HepG2 (cell line): Measurements from ENCODE around the gene RNLS. TPM values are rescaled to one million over a fixed set of nuclear protein-coding genes. Genes with fewer than 3 reads are reported as not detected.

Experiments used
- ATAC-seq: fragments of 200-7000 bp; cut with Tn5 transposase; 3 replicates; pipeline ENCODE4 v1.9.1; 2020; ENCODE audit warnings: mild to moderate bottlenecking, moderate library complexity
- BruUV-seq: library from RNA; stranded (reverse); fragments of 400-500 nt; replicated peaks from 2 replicates; lab custom pipeline; 2021; lab: Mats Ljungman, UMichigan
- CTCF ChIA-PET: fragments of 300-600 bp; formaldehyde crosslinking; extraction: SDS; loops from one replicate; lab custom pipeline; 2021; ENCODE audit warnings: low total read pairs, inconsistent platforms, low intra/inter-chr PET ratio; lab: Yijun Ruan, JAX
- POLR2A ChIA-PET: fragments of 350-600 bp; sonication (Branson Sonifier 250); formaldehyde crosslinking; loops from one replicate; lab custom pipeline; 2020; ENCODE audit warnings: antibody characterized with exemption, inconsistent platforms; lab: Yijun Ruan, JAX
- DNase-seq: peaks from one replicate; pipeline ENCODE4 v3.0.0-alpha.2; 2015; ENCODE audit warnings: low spot score
- FAIRE-seq: peaks from 3 replicates; lab custom pipeline; 2011; peaks lifted over from hg19 to GRCh38; lab: Jason Lieb, UNC
- H2AFZ ChIP-seq: one replicate; pipeline ENCODE4 v1.6.1; 2011; ENCODE audit warnings: low read length, inconsistent platforms
- H3K27ac ChIP-seq: fragments of 300-600 bp; 3 replicates; pipeline ENCODE4 v1.8.0; 2011; ENCODE audit warnings: mixed run types, mild to moderate bottlenecking, mixed read lengths, low read length, inconsistent platforms; ENCODE audit not compliant: insufficient read depth; ENCODE audit errors: extremely low read length
- H3K27me3 ChIP-seq, 2 experiments: fragments of 200-600 bp in 1 of 2; 2 replicates in 1 of 2; 3 replicates in 1 of 2; pipeline versions ENCODE4 v1.6.0 to v1.8.0; 2011; ENCODE audit warnings: low read length in 2 of 2, mild to moderate bottlenecking in 2 of 2, moderate library complexity in 2 of 2, inconsistent platforms in 1 of 2; ENCODE audit not compliant: insufficient read depth in 2 of 2, control insufficient read depth in 1 of 2
- H3K36me3 ChIP-seq, 2 experiments: fragments of 200-600 bp in 1 of 2; replicated peaks in 1 of 2; 2 replicates in 1 of 2; 3 replicates in 1 of 2; pipeline versions ENCODE4 v1.5.1 to v1.8.0; 2011; ENCODE audit warnings: low read length in 2 of 2, inconsistent platforms in 1 of 2; ENCODE audit not compliant: insufficient read depth in 2 of 2, control insufficient read depth in 1 of 2
- H3K4me1 ChIP-seq: 2 replicates; pipeline ENCODE4 v1.5.1; 2012; ENCODE audit warnings: low read length, inconsistent platforms; ENCODE audit not compliant: insufficient read depth
- H3K4me2 ChIP-seq: 2 replicates; pipeline ENCODE4 v1.6.0; 2011; ENCODE audit warnings: low read depth, low read length, inconsistent platforms
- H3K4me3 ChIP-seq, 3 experiments: fragments of 200-600 bp in 1 of 3; sonication (generic), shearing (Covaris generic) in 1 of 3; replicated peaks in 1 of 3; 2 replicates each; pipeline ENCODE4 v1.5.1; 2011 to 2016; ENCODE audit warnings: low read length in 3 of 3, inconsistent platforms in 2 of 3, low read depth in 2 of 3, mild to moderate bottlenecking in 2 of 3, control low read depth in 1 of 3, mixed read lengths in 1 of 3; ENCODE audit not compliant: insufficient read depth in 1 of 3
- H3K79me2 ChIP-seq: one replicate; pipeline ENCODE4 v1.6.1; 2011; ENCODE audit warnings: low read length, inconsistent platforms; ENCODE audit not compliant: insufficient read depth
- H3K9ac ChIP-seq: 2 replicates; pipeline ENCODE4 v1.6.0; 2011; ENCODE audit warnings: mild to moderate bottlenecking, low read depth, low read length, inconsistent platforms; ENCODE audit not compliant: insufficient read depth
- H3K9me3 ChIP-seq: 2 replicates; pipeline ENCODE4 v1.5.1; 2012; ENCODE audit warnings: mild to moderate bottlenecking, low read length
- H4K20me1 ChIP-seq: 2 replicates; pipeline ENCODE4 v1.6.0; 2011; ENCODE audit warnings: inconsistent platforms, mild to moderate bottlenecking, low read length, moderate library complexity; ENCODE audit not compliant: insufficient read depth
- CBFB ChIP-seq: sonication (generic); formaldehyde crosslinking; IDR thresholded peaks from 2 replicates; pipeline ENCODE4 v1.4.0; 2020; ENCODE audit warnings: missing genetic modification reagents
- MLLT10 ChIP-seq: sonication (generic); formaldehyde crosslinking; IDR thresholded peaks from 2 replicates; pipeline ENCODE4 v1.4.0; 2020; ENCODE audit warnings: missing genetic modification reagents
- NFKBIZ ChIP-seq: IDR thresholded peaks from 2 replicates; pipeline ENCODE4 v1.6.1; 2018; ENCODE audit warnings: missing genetic modification reagents, missing compliant biosample characterization
- PCBP2 ChIP-seq: fragments of 200-400 bp; formaldehyde crosslinking; optimal IDR thresholded peaks from 2 replicates; pipeline ENCODE3; 2018; ENCODE audit warnings: low read length, low read depth; ENCODE audit not compliant: poor library complexity, severe bottlenecking
- SALL1 ChIP-seq: sonication (generic); formaldehyde crosslinking; IDR thresholded peaks from 2 replicates; pipeline ENCODE4 v1.8.0; 2022; ENCODE audit warnings: mild to moderate bottlenecking, missing genetic modification reagents
- TMF1 ChIP-seq: sonication (generic); formaldehyde crosslinking; IDR thresholded peaks from 2 replicates; pipeline ENCODE4 v1.8.1; 2022; ENCODE audit warnings: low read depth, missing genetic modification reagents
- ZBTB1 ChIP-seq: sonication (generic); formaldehyde crosslinking; IDR thresholded peaks from 2 replicates; pipeline ENCODE4 v1.4.0; 2020; ENCODE audit warnings: missing genetic modification reagents, borderline replicate concordance
- ZKSCAN1 ChIP-seq: fragments of 150-350 bp; IDR thresholded peaks from 2 replicates; pipeline ENCODE4 v1.6.1; 2014; ENCODE audit warnings: low read length
- ZNF652 ChIP-seq: IDR thresholded peaks from 2 replicates; pipeline ENCODE4 v1.6.1; 2016; ENCODE audit warnings: low read depth, borderline replicate concordance
- WGBS: methylation state at CpG from one replicate; pipeline ENCODE4 v1.1.6; 2017; ENCODE audit warnings: low lambda C conversion rate; 5-methylcytosine and 5-hydroxymethylcytosine counted together
- in situ Hi-C: cut with HindIII; loops from 2 replicates; pipeline ENCODE4 v1.10.0; 2017; ENCODE audit warnings: low pct_unique_long_range_greater_than_20kb; ENCODE audit not compliant: extremely low pct_ligation_motif_present
- intact Hi-C: fragments of 100-400 bp; cut with micrococcal nuclease; formaldehyde crosslinking; loops from one replicate; pipeline ENCODE4 v1.10.0; 2022; ENCODE audit not compliant: unreplicated experiment
- polyA plus RNA-seq, 8 experiments: library from polyadenylated mRNA; depleted of rRNA in 3 of 8; stranded (reverse) in 7 of 8; unstranded in 1 of 8; fragments of >200 nt; fragmentation: Illumina TruSeq in 4 of 8; extraction: Trizol in 4 of 8; gene quantifications; 2 replicates each; pipeline versions ENCODE4 v1.2.1 to v1.2.3, GENCODE V29; 2011 to 2016; ENCODE audit warnings: low read depth in 4 of 8, missing spikeins in 1 of 8, mixed read lengths in 1 of 8; ENCODE audit not compliant: insufficient read depth in 1 of 8
- total RNA-seq, 5 experiments: library from RNA; depleted of rRNA; stranded (reverse); fragments of >200 nt; fragmentation: Illumina TruSeq; extraction: Trizol; gene quantifications; 2 replicates each; pipeline ENCODE4 v1.2.3, GENCODE V29; 2016; ENCODE audit warnings: low read depth in 1 of 5
- TF ChIP-seq, protein P1 (sequence below): IDR thresholded peaks from 2 replicates; pipeline ENCODE4 v1.6.1; 2016
- TF ChIP-seq, protein P2 (sequence below): sonication (generic); formaldehyde crosslinking; conservative IDR thresholded peaks from 2 replicates; pipeline ENCODE4 v1.8.0; 2022; ENCODE audit warnings: mild to moderate bottlenecking, moderate library complexity, missing genetic modification reagents

The RNLS gene
- total and polyA plus RNA-seq, 2 of the 13 experiments (the other 11 are each of a cell fraction or from before 2014, with no cell fraction given): not detected

DNA sequence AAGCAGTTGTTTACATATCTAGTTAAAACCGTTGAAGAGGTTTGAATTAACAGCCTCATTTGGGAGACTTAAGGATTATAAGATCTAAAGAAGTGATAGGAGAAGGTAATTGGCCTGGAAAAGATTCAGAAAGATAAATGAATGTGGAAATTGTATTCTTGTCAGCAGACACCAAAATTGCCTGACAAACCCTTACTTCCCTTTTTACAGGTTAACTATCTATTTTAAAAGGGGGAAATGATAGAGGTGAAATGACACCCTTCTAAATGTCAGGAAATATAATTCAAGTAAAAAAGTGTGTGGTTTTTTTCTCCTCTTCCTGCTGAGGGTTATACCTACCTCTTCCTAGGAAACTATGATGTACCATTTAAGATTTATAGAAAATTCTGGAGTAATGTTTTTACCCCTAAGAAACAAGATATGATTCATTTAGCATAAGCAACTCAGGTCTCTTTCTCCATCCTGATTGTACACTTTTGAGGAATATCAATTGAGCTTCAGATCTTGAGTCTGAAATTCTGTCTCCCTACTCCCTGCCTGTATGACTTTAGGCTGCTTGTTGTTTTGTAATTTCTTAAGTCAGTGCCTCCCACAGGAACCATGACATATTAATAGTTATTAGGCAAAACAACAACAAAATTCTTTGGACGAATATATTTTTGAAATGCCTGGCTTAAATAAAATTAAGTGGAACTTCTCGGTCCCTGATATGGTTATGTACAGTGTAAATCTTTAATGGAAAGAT lies 250.4 kb downstream of the RNLS start:
- Histone ChIP-seq H3K4me1 (no peaks in the 10 kb centered on the region), H3K79me2 (no peaks in the 10 kb centered on the region), H3K4me3 (no peak overlapping the region), H3K36me3 (no peaks in the 10 kb centered on the region), H3K27ac (no peak overlapping the region), H4K20me1 (no peaks in the 10 kb centered on the region), H3K27me3 (no peaks in the 10 kb centered on the region), H3K9ac (no peak overlapping the region), H3K4me2 (no peak overlapping the region), H2AFZ (no peak overlapping the region)
- FAIRE-seq: no peak
- BruUV-seq: no TSS peak
- in situ Hi-C loops: no loop called here
- DNase-seq: no peak
- WGBS: 1% methylated on average over 3 of the region's 3 CpGs
- TF ChIP-seq ZNF652 (CRISPR knock-in tag) (no peak), TMF1 (no peak), ZKSCAN1 (no peak), PCBP2 (no peak), NFKBIZ (CRISPR knock-in tag) (no peak), MLLT10 (CRISPR knock-in tag) (no peak), CBFB (CRISPR knock-in tag) (no peak), SALL1 (CRISPR knock-in tag) (no peak), ZBTB1 (CRISPR knock-in tag) (no peak)
- TF ChIP-seq, protein P1, sequence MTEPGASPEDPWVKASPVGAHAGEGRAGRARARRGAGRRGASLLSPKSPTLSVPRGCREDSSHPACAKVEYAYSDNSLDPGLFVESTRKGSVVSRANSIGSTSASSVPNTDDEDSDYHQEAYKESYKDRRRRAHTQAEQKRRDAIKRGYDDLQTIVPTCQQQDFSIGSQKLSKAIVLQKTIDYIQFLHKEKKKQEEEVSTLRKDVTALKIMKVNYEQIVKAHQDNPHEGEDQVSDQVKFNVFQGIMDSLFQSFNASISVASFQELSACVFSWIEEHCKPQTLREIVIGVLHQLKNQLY (CRISPR knock-in tag): no peak
- TF ChIP-seq, protein P2, sequence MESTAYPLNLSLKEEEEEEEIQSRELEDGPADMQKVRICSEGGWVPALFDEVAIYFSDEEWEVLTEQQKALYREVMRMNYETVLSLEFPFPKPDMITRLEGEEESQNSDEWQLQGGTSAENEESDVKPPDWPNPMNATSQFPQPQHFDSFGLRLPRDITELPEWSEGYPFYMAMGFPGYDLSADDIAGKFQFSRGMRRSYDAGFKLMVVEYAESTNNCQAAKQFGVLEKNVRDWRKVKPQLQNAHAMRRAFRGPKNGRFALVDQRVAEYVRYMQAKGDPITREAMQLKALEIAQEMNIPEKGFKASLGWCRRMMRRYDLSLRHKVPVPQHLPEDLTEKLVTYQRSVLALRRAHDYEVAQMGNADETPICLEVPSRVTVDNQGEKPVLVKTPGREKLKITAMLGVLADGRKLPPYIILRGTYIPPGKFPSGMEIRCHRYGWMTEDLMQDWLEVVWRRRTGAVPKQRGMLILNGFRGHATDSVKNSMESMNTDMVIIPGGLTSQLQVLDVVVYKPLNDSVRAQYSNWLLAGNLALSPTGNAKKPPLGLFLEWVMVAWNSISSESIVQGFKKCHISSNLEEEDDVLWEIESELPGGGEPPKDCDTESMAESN (CRISPR knock-in tag): no peak
- TF ChIP-seq, all 625 proteins: peak for 0
- ATAC-seq: no peak
- intact Hi-C loops: no loop called here
- ChIA-PET POLR2A (no interaction called here), CTCF (no interaction called here)
- H3K9me3 ChIP-seq: no peaks in the 10 kb centered on the region
